H9 (cell line): ENCODE measurements around the gene LATS2. TPM values are rescaled to one million over a fixed set of nuclear protein-coding genes. Genes with fewer than 3 reads are reported as not detected.

Source experiments
- DNase-seq: peaks from one replicate; pipeline ENCODE4 v3.0.0-alpha.2; 2017
- H2AFZ ChIP-seq: one replicate; pipeline ENCODE4 v1.6.1; 2013; ENCODE audit warnings: mild to moderate bottlenecking, low read length, control low read depth, moderate library complexity
- H2AK5ac ChIP-seq: 2 replicates; pipeline ENCODE4 v1.6.1; 2013; ENCODE audit warnings: low read length, control low read depth, mixed read lengths; ENCODE audit not compliant: insufficient read length
- H2BK120ac ChIP-seq: one replicate; pipeline ENCODE4 v1.6.1; 2013; ENCODE audit warnings: low read depth, mild to moderate bottlenecking, low read length, control low read depth, inconsistent platforms; ENCODE audit not compliant: poor library complexity, severe bottlenecking
- H2BK12ac ChIP-seq: 2 replicates; pipeline ENCODE4 v1.6.1; 2013; ENCODE audit warnings: low read length, control low read depth, mixed read lengths, low read depth; ENCODE audit not compliant: insufficient read length
- H2BK15ac ChIP-seq: 2 replicates; pipeline ENCODE4 v1.6.1; 2013; ENCODE audit warnings: low read depth, low read length, control low read depth
- H2BK20ac ChIP-seq: one replicate; pipeline ENCODE4 v1.6.1; 2013; ENCODE audit warnings: low read depth, mild to moderate bottlenecking, low read length, control low read depth, inconsistent platforms; ENCODE audit not compliant: poor library complexity, severe bottlenecking
- H2BK5ac ChIP-seq: 2 replicates; pipeline ENCODE4 v1.6.1; 2013; ENCODE audit warnings: low read length, control low read depth, mixed read lengths; ENCODE audit not compliant: insufficient read length
- H3K14ac ChIP-seq: 2 replicates; pipeline ENCODE4 v1.6.1; 2013; ENCODE audit warnings: low read length, control low read depth; ENCODE audit not compliant: insufficient read depth
- H3K18ac ChIP-seq: 2 replicates; pipeline ENCODE4 v1.6.1; 2013; ENCODE audit warnings: low read depth, mild to moderate bottlenecking, mixed read lengths, low read length, control low read depth; ENCODE audit not compliant: insufficient read length
- H3K23ac ChIP-seq: 2 replicates; pipeline ENCODE4 v1.6.1; 2013; ENCODE audit warnings: low read length, control low read depth, mixed read lengths, low read depth; ENCODE audit not compliant: insufficient read length
- H3K23me2 ChIP-seq: 2 replicates; pipeline ENCODE4 v1.6.1; 2013; ENCODE audit warnings: low read depth, mild to moderate bottlenecking, mixed read lengths, low read length, control low read depth; ENCODE audit not compliant: insufficient read length, poor library complexity, severe bottlenecking
- H3K27ac ChIP-seq: 2 replicates; pipeline ENCODE4 v1.5.1; 2013; ENCODE audit warnings: low read length, control low read depth, mixed read lengths, low read depth; ENCODE audit not compliant: insufficient read length
- H3K27me3 ChIP-seq: 2 replicates; pipeline ENCODE4 v1.6.1; 2013; ENCODE audit warnings: low read length, control low read depth, inconsistent platforms; ENCODE audit not compliant: insufficient read depth
- H3K4ac ChIP-seq: 2 replicates; pipeline ENCODE4 v1.6.1; 2013; ENCODE audit warnings: low read depth, mild to moderate bottlenecking, control low read depth, inconsistent platforms, low read length, moderate library complexity
- H3K4me1 ChIP-seq: 2 replicates; pipeline ENCODE4 v1.6.1; 2013; ENCODE audit warnings: low read length, control low read depth, inconsistent platforms; ENCODE audit not compliant: insufficient read depth
- H3K4me2 ChIP-seq: 2 replicates; pipeline ENCODE4 v1.6.1; 2013; ENCODE audit warnings: low read length, control low read depth, mixed read lengths; ENCODE audit not compliant: insufficient read length, insufficient read depth
- H3K56ac ChIP-seq: 2 replicates; pipeline ENCODE4 v1.6.1; 2013; ENCODE audit warnings: low read depth, mild to moderate bottlenecking, mixed read lengths, low read length, control low read depth; ENCODE audit not compliant: insufficient read length
- H3K79me1 ChIP-seq: 2 replicates; pipeline ENCODE4 v1.6.1; 2013; ENCODE audit warnings: low read depth, mild to moderate bottlenecking, moderate library complexity, low read length, control low read depth, inconsistent platforms; ENCODE audit not compliant: insufficient read depth, poor library complexity, severe bottlenecking
- H3K79me2 ChIP-seq: 2 replicates; pipeline ENCODE4 v1.6.1; 2013; ENCODE audit warnings: low read length, control low read depth, inconsistent platforms; ENCODE audit not compliant: insufficient read depth
- H3K9ac ChIP-seq: 2 replicates; pipeline ENCODE4 v1.6.1; 2013; ENCODE audit warnings: low read length, control low read depth, mixed read lengths; ENCODE audit not compliant: insufficient read length; ENCODE audit errors: extremely low read depth
- H3K9me3 ChIP-seq: one replicate; pipeline ENCODE4 v1.6.1; 2013; ENCODE audit warnings: low read depth, low read length, inconsistent platforms; ENCODE audit not compliant: control insufficient read depth
- H3T11ph ChIP-seq: one replicate; pipeline ENCODE4 v1.6.1; 2013; ENCODE audit warnings: mild to moderate bottlenecking, low read length, control low read depth, inconsistent platforms
- H4K20me1 ChIP-seq: one replicate; pipeline ENCODE4 v1.6.1; 2013; ENCODE audit not compliant: control insufficient read depth, insufficient read length, insufficient read depth
- H4K5ac ChIP-seq: 2 replicates; pipeline ENCODE4 v1.6.1; 2013; ENCODE audit warnings: low read depth, mild to moderate bottlenecking, mixed read lengths, low read length, control low read depth; ENCODE audit not compliant: insufficient read length
- H4K8ac ChIP-seq: replicated peaks from 2 replicates; pipeline ENCODE4 v1.6.1; 2013; ENCODE audit warnings: low read length, control low read depth, mixed read lengths, low read depth; ENCODE audit not compliant: insufficient read length
- H4K91ac ChIP-seq: 2 replicates; pipeline ENCODE4 v1.6.1; 2013; ENCODE audit warnings: low read depth, mild to moderate bottlenecking, moderate library complexity, mixed read lengths, low read length, control low read depth; ENCODE audit not compliant: insufficient read length
- H3K27ac Mint-ChIP-seq, 3 experiments: 2 replicates in 2 of 3; 3 replicates in 1 of 3; pipeline ENCODE4 v1.8.0; 2020 to 2021; ENCODE audit warnings: mixed read lengths in 3 of 3, mild to moderate bottlenecking in 1 of 3, moderate library complexity in 1 of 3
- H3K27me3 Mint-ChIP-seq: 2 replicates; pipeline ENCODE4 v1.8.0; 2021; ENCODE audit warnings: low read depth, mild to moderate bottlenecking, moderate library complexity, mixed read lengths
- H3K36me3 Mint-ChIP-seq, 3 experiments: 2 replicates in 2 of 3; 3 replicates in 1 of 3; pipeline ENCODE4 v1.8.0; 2020 to 2021; ENCODE audit warnings: low read depth in 3 of 3, mixed read lengths in 3 of 3; ENCODE audit not compliant: insufficient read depth in 1 of 3
- H3K4me1 Mint-ChIP-seq, 2 experiments: 2 replicates each; pipeline ENCODE4 v1.8.0; 2020; ENCODE audit warnings: mixed read lengths in 2 of 2
- H3K4me3 Mint-ChIP-seq, 2 experiments: 2 replicates in 1 of 2; 3 replicates in 1 of 2; pipeline ENCODE4 v1.8.0; 2020 to 2021; ENCODE audit warnings: mild to moderate bottlenecking in 2 of 2, mixed read lengths in 2 of 2, moderate library complexity in 1 of 2
- H3K9me3 Mint-ChIP-seq, 2 experiments: 2 replicates in 1 of 2; 3 replicates in 1 of 2; pipeline ENCODE4 v1.8.0; 2020; ENCODE audit warnings: mild to moderate bottlenecking in 2 of 2, mixed read lengths in 2 of 2, moderate library complexity in 1 of 2
- CTCF ChIP-seq: fragments of 200-600 bp; sonication (generic); conservative IDR thresholded peaks from 3 replicates; pipeline ENCODE4 v1.8.0; 2021; ENCODE audit warnings: antibody characterized with exemption, mild to moderate bottlenecking
- WGBS: extraction: QIAGEN DNeasy Blood & Tissue Kit; methylation state at CpG from one replicate; pipeline ENCODE4 v1.1.7; 2013; ENCODE audit warnings: missing lambda C conversion rate, low lambda C conversion rate, mixed read lengths; ENCODE audit not compliant: insufficient read length; ENCODE audit errors: extremely low coverage; 5-methylcytosine and 5-hydroxymethylcytosine counted together
- total RNA-seq: library from RNA; stranded (reverse); gene quantifications from 2 replicates; pipeline ENCODE4 v1.2.1, GENCODE V29; 2021

The LATS2 gene
- total RNA-seq, 1 experiment from 2014 or later = 20.0 TPM

GRCh38 chr13:21047087-21047486 lies 14.3 kb downstream of the LATS2 start:
- DNase-seq = no peak
- H3K4me2 ChIP-seq = no peak overlapping the region
- no CpG with 5 or more reads among the region's 9 CpGs for WGBS
- H3K4me1 ChIP-seq = peaks cover 3% of the 10 kb centered on the region; the same call in 1 of the 2 replicates
- no peak overlapping the region for H3K9ac ChIP-seq
- no peak overlapping the region for H2BK120ac ChIP-seq
- no peak overlapping the region for H3K27ac ChIP-seq
- H3K4me1 Mint-ChIP-seq = peaks cover 31 to 33% of the 10 kb centered on the region in 2 experiments
- no peak for TF ChIP-seq CTCF
- H2BK12ac ChIP-seq = no peak overlapping the region
- H4K20me1 ChIP-seq = peaks cover 3% of the 10 kb centered on the region
- no peak overlapping the region for H3K23ac ChIP-seq
- H3K23me2 ChIP-seq = no peaks in the 10 kb centered on the region
- H3K79me2 ChIP-seq = peaks cover 47% of the 10 kb centered on the region; the same call in 1 of the 2 replicates
- H3K27ac Mint-ChIP-seq = peak overlapping the region in 2 of 3 experiments; percentile 10 to 22; a peak in 2 of 7 replicates
- no peak overlapping the region for H3K14ac ChIP-seq
- H3K79me1 ChIP-seq = peaks cover 7% of the 10 kb centered on the region
- H3K18ac ChIP-seq = no peak overlapping the region
- H2BK20ac ChIP-seq = no peak overlapping the region
- no peak overlapping the region for H3T11ph ChIP-seq
- no peak overlapping the region for H2BK15ac ChIP-seq
- H3K9me3 Mint-ChIP-seq = no peaks in the 10 kb centered on the region
- H4K91ac ChIP-seq = no peak overlapping the region
- H2BK5ac ChIP-seq = no peak overlapping the region
- H2AK5ac ChIP-seq = no peak overlapping the region
- H3K56ac ChIP-seq = no peak overlapping the region
- H4K5ac ChIP-seq = no peak overlapping the region
- H3K27me3 ChIP-seq = no peaks in the 10 kb centered on the region
- no peaks in the 10 kb centered on the region for H3K27me3 Mint-ChIP-seq
- H4K8ac ChIP-seq = no peak overlapping the region
- H3K4me3 Mint-ChIP-seq = peak overlapping the region in 1 of 2 experiments; percentile 43; a peak in 1 of 5 replicates
- no peaks in the 10 kb centered on the region for H3K9me3 ChIP-seq
- peaks cover 17 to 37% (median 31%) of the 10 kb centered on the region in 3 experiments; a peak in 6 of 7 replicates for H3K36me3 Mint-ChIP-seq
- no peak overlapping the region for H3K4ac ChIP-seq
- H2AFZ ChIP-seq = no peak overlapping the region
